Glutamatergic neuron (in vitro differentiated cells): Measurements from ENCODE around the gene UQCRC1. TPM values are rescaled to one million over a fixed set of nuclear protein-coding genes. Genes with fewer than 3 reads are reported as not detected.

Source experiments
- DNase-seq: peaks from one replicate; pipeline ENCODE4 v3.0.0; 2022
- H3K27ac Mint-ChIP-seq: one replicate; pipeline ENCODE4 v1.8.0; 2020; ENCODE audit warnings: mild to moderate bottlenecking, mixed read lengths, inconsistent platforms; ENCODE audit not compliant: unreplicated experiment
- H3K27me3 Mint-ChIP-seq: one replicate; pipeline ENCODE4 v1.8.0; 2020; ENCODE audit warnings: mild to moderate bottlenecking, moderate library complexity, mixed read lengths, inconsistent platforms; ENCODE audit not compliant: unreplicated experiment
- H3K36me3 Mint-ChIP-seq: one replicate; pipeline ENCODE4 v1.8.0; 2020; ENCODE audit warnings: mild to moderate bottlenecking, mixed read lengths, inconsistent platforms; ENCODE audit not compliant: unreplicated experiment
- H3K4me1 Mint-ChIP-seq: one replicate; pipeline ENCODE4 v1.8.0; 2020; ENCODE audit warnings: mild to moderate bottlenecking, low read depth, mixed read lengths, inconsistent platforms; ENCODE audit not compliant: unreplicated experiment
- H3K4me3 Mint-ChIP-seq: one replicate; pipeline ENCODE4 v1.8.0; 2020; ENCODE audit warnings: mild to moderate bottlenecking, mixed read lengths, inconsistent platforms; ENCODE audit not compliant: unreplicated experiment
- H3K9me3 Mint-ChIP-seq: one replicate; pipeline ENCODE4 v1.8.0; 2020; ENCODE audit warnings: mild to moderate bottlenecking, moderate library complexity, mixed read lengths, inconsistent platforms; ENCODE audit not compliant: unreplicated experiment
- CTCF ChIP-seq: fragments of 200-600 bp; sonication (generic); IDR thresholded peaks from one replicate; pipeline ENCODE4 v1.5.0; 2021; ENCODE audit not compliant: partially characterized antibody, unreplicated experiment
- long read RNA-seq: library from polyadenylated mRNA; unstranded; transcript quantifications from one replicate; pipeline ENCODE4 v2.0.0, GENCODE V29; 2020; ENCODE audit not compliant: unreplicated experiment
- total RNA-seq: library from RNA; stranded (reverse); fragmentation: NEBNext Ultra II Directional; extraction: Animal tissue kit (Norgen Biotek cat#: 25700); gene quantifications from one replicate; pipeline ENCODE4 v1.2.1, GENCODE V29; 2021; ENCODE audit not compliant: unreplicated experiment

The UQCRC1 gene
- 242 TPM for total RNA-seq
- long read RNA-seq, transcript UQCRC1-201 (13 exons, 1,985 nt): major isoform, 524 of 582 reads
- long read RNA-seq, partial matches to known transcripts: 20 of 582 reads
- long read RNA-seq, other reads (novel, unspliced or antisense): 38 of 582 reads

- Mint-ChIP-seq H3K4me1 (peaks cover 7% of the 10 kb centered on the region), H3K27ac (peak within 1 kb of the TSS; percentile 80), H3K4me3 (peak within 1 kb of the TSS; percentile 91), H3K36me3 (peaks cover 4% of the 10 kb centered on the region), H3K9me3 (no peaks in the 10 kb centered on the region), H3K27me3 (peaks cover 3% of the 10 kb centered on the region)
- peak; percentile 86 for TF ChIP-seq CTCF
- DNase-seq: peak; percentile 95
Observed at GRCh38 chr3:48609088-48610005, at the start of gene UQCRC1. Gene UQCRC1, minus strand, starts transcription at chr3:48609646. Its CDS starts 26 bp downstream, at chr3:48609620.

DNA sequence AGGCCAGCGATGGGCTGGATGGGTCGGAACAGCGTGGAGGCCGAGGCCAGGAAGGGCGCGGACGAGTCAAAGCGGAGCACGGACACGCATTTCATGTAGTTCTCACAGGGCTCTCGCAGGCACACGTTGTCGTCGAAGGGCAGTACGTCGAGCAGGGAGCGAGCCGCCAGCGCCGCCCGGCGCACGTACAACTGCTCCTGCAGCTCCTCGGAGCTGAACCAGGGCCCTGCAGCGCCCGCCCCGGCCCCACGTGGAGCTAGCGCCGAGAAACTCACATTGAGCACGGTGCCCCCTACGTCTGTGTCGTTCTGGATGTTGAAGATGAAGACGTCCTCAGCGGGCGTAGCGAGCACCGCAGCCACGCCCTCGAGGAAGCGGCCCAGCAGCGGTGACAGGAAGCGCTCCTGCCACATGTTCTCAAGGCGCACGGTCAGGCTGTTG, 47.4 kb upstream of the UQCRC1 start:
- Mint-ChIP-seq H3K4me3 (peak overlapping the region; percentile 38), H3K9me3 (peaks cover 30% of the 10 kb centered on the region), H3K4me1 (peaks cover 7% of the 10 kb centered on the region), H3K27ac (no peak overlapping the region), H3K36me3 (peaks cover 23% of the 10 kb centered on the region), H3K27me3 (peaks cover 10% of the 10 kb centered on the region)
- no peak for DNase-seq
- no peak for TF ChIP-seq CTCF

GRCh38 chr3:48656061-48656840, 46.8 kb upstream of the UQCRC1 start:
- Mint-ChIP-seq H3K4me3 (no peak overlapping the region), H3K36me3 (peaks cover 23% of the 10 kb centered on the region), H3K27me3 (peaks cover 10% of the 10 kb centered on the region), H3K9me3 (peaks cover 30% of the 10 kb centered on the region), H3K4me1 (peaks cover 6% of the 10 kb centered on the region), H3K27ac (no peak overlapping the region)
- peak; percentile 88 for DNase-seq
- peak; percentile 77 for TF ChIP-seq CTCF

GRCh38 chr3:48655606-48656005, 46.2 kb upstream of the UQCRC1 start:
- H3K36me3 Mint-ChIP-seq: peaks cover 23% of the 10 kb centered on the region
- DNase-seq: no peak
- H3K27ac Mint-ChIP-seq: no peak overlapping the region

More at GRCh38 chr3:48655606-48656005, 46.2 kb upstream of the UQCRC1 start:
- Mint-ChIP-seq H3K9me3 (peaks cover 30% of the 10 kb centered on the region), H3K4me1 (peaks cover 6% of the 10 kb centered on the region), H3K4me3 (peak overlapping the region; percentile 70), H3K27me3 (peaks cover 10% of the 10 kb centered on the region)
- TF ChIP-seq CTCF: no peak
